ENCODE results near the gene DCDC1. TPM values are rescaled to one million over a fixed set of nuclear protein-coding genes. Genes with fewer than 3 reads are reported as not detected.

The DCDC1 gene
- total RNA-seq, 2 donors from 2014 or later, result 0.33 to 1.8 TPM

GRCh38 chr11:31045335-31045734 is 324.2 kb downstream of the DCDC1 start:
- no peaks in the 10 kb centered on the region for H3K36me3 ChIP-seq (replicated peaks in 1 of 2; ENCODE audit: insufficient read depth in 1 of 2, low read depth in 2 of 2)
- DNase-seq (no peak), ATAC-seq (no peak)
- no peaks in the 10 kb centered on the region for H3K9me3 ChIP-seq
- H3K4me3 ChIP-seq, result no peak overlapping the region
- no peak for TF ChIP-seq CTCF (IDR thresholded peaks at IDR 0.05)
- no peak for TF ChIP-seq POLR2A (IDR thresholded peaks at IDR 0.05)
- 31 to 44% methylated on average over 5 of the region's 5 CpGs for WGBS, 2 donors
- no peaks in the 10 kb centered on the region for H3K27me3 ChIP-seq
- H3K4me1 ChIP-seq, result no peaks in the 10 kb centered on the region
- intact Hi-C loops (cut with DNase I), result no loop called here
- H3K27ac ChIP-seq, result no peak overlapping the region

GRCh38 chr11:31030138-31030792 is 339.3 kb downstream of the DCDC1 start:
- Histone ChIP-seq H3K4me3 (no peak overlapping the region), H3K4me1 (no peaks in the 10 kb centered on the region), H3K27ac (no peak overlapping the region), H3K36me3 (replicated peaks in 1 of 2; ENCODE audit: insufficient read depth in 1 of 2, low read depth in 2 of 2) (no peaks in the 10 kb centered on the region), H3K9me3 (no peaks in the 10 kb centered on the region), H3K27me3 (no peaks in the 10 kb centered on the region)
- TF ChIP-seq POLR2A (IDR thresholded peaks at IDR 0.05), result no peak
- TF ChIP-seq CTCF (IDR thresholded peaks at IDR 0.05), result no peak
- 80 to 86% methylated on average over 7 of the region's 7 CpGs for WGBS, 2 donors
- DNase-seq, result no peak
- no peak for ATAC-seq
- intact Hi-C loops (cut with DNase I), result loop anchor here (10.0 kb wide), 1 partner anchor 55 kb away; no protein-coding TSS in a partner anchor

- ATAC-seq (no peak), DNase-seq (no peak)
- TF ChIP-seq CTCF (IDR thresholded peaks at IDR 0.05), result no peak
- TF ChIP-seq POLR2A (IDR thresholded peaks at IDR 0.05), result no peak
- intact Hi-C loops (cut with DNase I), result no loop called here
- H3K27me3 ChIP-seq, result no peaks in the 10 kb centered on the region
- H3K27ac ChIP-seq, result no peak overlapping the region
- H3K4me1 ChIP-seq, result no peaks in the 10 kb centered on the region
- H3K4me3 ChIP-seq, result no peak overlapping the region
- H3K9me3 ChIP-seq, result no peaks in the 10 kb centered on the region
- H3K36me3 ChIP-seq (replicated peaks in 1 of 2; ENCODE audit: insufficient read depth in 1 of 2, low read depth in 2 of 2), result no peaks in the 10 kb centered on the region
- WGBS, 2 donors, result 85 to 87% methylated on average over 6 of the region's 6 CpGs
These were observed 343.2 kb downstream of the DCDC1 start for GRCh38 chr11:31026315-31026714.

GRCh38 chr11:31022080-31022479 is 347.5 kb downstream of the DCDC1 start:
- no peak overlapping the region for H3K4me3 ChIP-seq
- no peak overlapping the region for H3K27ac ChIP-seq
- no peak for DNase-seq
- TF ChIP-seq POLR2A (IDR thresholded peaks at IDR 0.05) (no peak), CTCF (IDR thresholded peaks at IDR 0.05) (no peak)
- no peaks in the 10 kb centered on the region for H3K4me1 ChIP-seq
- intact Hi-C loops (cut with DNase I), result no loop called here
- no peaks in the 10 kb centered on the region for H3K36me3 ChIP-seq (replicated peaks in 1 of 2; ENCODE audit: insufficient read depth in 1 of 2, low read depth in 2 of 2)
- ATAC-seq, result no peak
- H3K27me3 ChIP-seq, result no peaks in the 10 kb centered on the region
- H3K9me3 ChIP-seq, result no peaks in the 10 kb centered on the region
- 46 to 47% methylated on average over 2 of the region's 2 CpGs for WGBS, 2 donors

- ATAC-seq, result no peak
- H3K9me3 ChIP-seq, result no peaks in the 10 kb centered on the region
- TF ChIP-seq POLR2A (IDR thresholded peaks at IDR 0.05), result no peak
- no peak for TF ChIP-seq CTCF (IDR thresholded peaks at IDR 0.05)
- 54 to 57% methylated on average over 4 of the region's 4 CpGs for WGBS, 2 donors
- no peaks in the 10 kb centered on the region for H3K4me1 ChIP-seq
- intact Hi-C loops (cut with DNase I), result no loop called here
- no peaks in the 10 kb centered on the region for H3K36me3 ChIP-seq (replicated peaks in 1 of 2; ENCODE audit: insufficient read depth in 1 of 2, low read depth in 2 of 2)
- no peak overlapping the region for H3K27ac ChIP-seq
- DNase-seq, result no peak
- no peaks in the 10 kb centered on the region for H3K27me3 ChIP-seq
- no peak overlapping the region for H3K4me3 ChIP-seq
These were observed 349.8 kb downstream of the DCDC1 start for GRCh38 chr11:31019786-31020185.
